ENCODE results near the gene IL20RB. TPM values are rescaled to one million over a fixed set of nuclear protein-coding genes. Genes with fewer than 3 reads are reported as not detected.

The IL20RB gene
- total RNA-seq, 2 experiments from 2014 or later = 1.5 to 2.2 TPM

DNA sequence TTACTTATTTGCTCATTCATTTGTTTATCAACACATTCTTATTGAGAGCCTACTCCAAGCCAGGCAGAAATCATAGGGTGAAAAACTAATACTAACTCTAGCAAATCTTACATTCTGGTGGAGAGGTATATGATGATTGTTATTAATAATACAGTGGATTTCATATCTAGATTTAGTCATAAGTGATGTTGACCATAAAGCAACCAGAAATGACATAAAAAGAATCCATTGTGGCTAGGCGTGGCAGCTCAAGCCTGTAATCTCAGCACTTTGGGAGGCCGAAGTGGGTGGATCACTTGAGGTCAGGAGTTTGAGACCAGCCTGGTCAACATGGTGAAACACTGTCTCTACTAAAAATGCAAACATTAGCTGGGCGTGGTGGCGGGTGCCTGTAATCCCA is 26.2 kb upstream of the IL20RB start:
- H3K27ac Mint-ChIP-seq = peak overlapping the region; percentile 21
- Histone ChIP-seq H3K27me3 (ENCODE audit: control insufficient read depth in 1 of 2, insufficient read depth in 2 of 2, low read length in 2 of 2) (no peaks in the 10 kb centered on the region), H3K9me3 (ENCODE audit: control insufficient read depth in 1 of 2, insufficient read depth in 1 of 2, low read length in 2 of 2) (no peaks in the 10 kb centered on the region), H3K36me3 (ENCODE audit: insufficient read depth, low read length) (peaks cover 22% of the 10 kb centered on the region), H3K4me3 (ENCODE audit: low read length) (no peak overlapping the region), H3K27ac (ENCODE audit: low read depth in 1 of 2, low read length in 2 of 2) (no peak overlapping the region), H3K4me1 (ENCODE audit: insufficient read depth, low read length) (peaks cover 4% of the 10 kb centered on the region)
- DNase-seq (no peak), ATAC-seq (ENCODE audit: poor library complexity) (no peak)
- no peak overlapping the region for H3K4me3 Mint-ChIP-seq
- CTCF ChIA-PET = no interaction called here
- H3K9me3 Mint-ChIP-seq = peaks cover 3% of the 10 kb centered on the region
- intact Hi-C loops (cut with DNase I, micrococcal nuclease) = no loop called here
- H3K4me1 Mint-ChIP-seq (ENCODE audit: low read depth) = peaks cover 77% of the 10 kb centered on the region
- POLR2A ChIA-PET = no interaction called here
- peaks cover 78% of the 10 kb centered on the region for H3K36me3 Mint-ChIP-seq (ENCODE audit: low read depth)
- H3K27me3 Mint-ChIP-seq = no peaks in the 10 kb centered on the region
- TF ChIP-seq CTCF (IDR thresholded peaks at IDR 0.05) = no peak

GRCh38 chr3:136932523-136932922 is 25.3 kb upstream of the IL20RB start:
- peaks cover 80% of the 10 kb centered on the region for H3K4me1 Mint-ChIP-seq (ENCODE audit: low read depth)
- ATAC-seq (ENCODE audit: poor library complexity) = peak; percentile 39
- H3K4me3 Mint-ChIP-seq = no peak overlapping the region
- POLR2A ChIA-PET = no interaction called here
- H3K36me3 Mint-ChIP-seq (ENCODE audit: low read depth) = peaks cover 82% of the 10 kb centered on the region
- Histone ChIP-seq H3K36me3 (ENCODE audit: insufficient read depth, low read length) (peaks cover 22% of the 10 kb centered on the region), H3K4me3 (ENCODE audit: low read length) (no peak overlapping the region), H3K9me3 (ENCODE audit: control insufficient read depth in 1 of 2, insufficient read depth in 1 of 2, low read length in 2 of 2) (no peaks in the 10 kb centered on the region), H3K27me3 (ENCODE audit: control insufficient read depth in 1 of 2, insufficient read depth in 2 of 2, low read length in 2 of 2) (no peaks in the 10 kb centered on the region), H3K27ac (ENCODE audit: low read depth in 1 of 2, low read length in 2 of 2) (no peak overlapping the region), H3K4me1 (ENCODE audit: insufficient read depth, low read length) (peaks cover 4% of the 10 kb centered on the region)
- intact Hi-C loops (cut with DNase I, micrococcal nuclease) = no loop called here
- CTCF ChIA-PET = no interaction called here
- peak overlapping the region; percentile 69 for H3K27ac Mint-ChIP-seq
- H3K9me3 Mint-ChIP-seq = peaks cover 5% of the 10 kb centered on the region
- peak in 3 of 14 experiments; percentile 30 to 47 (median 44) for DNase-seq
- no peak for TF ChIP-seq CTCF (IDR thresholded peaks at IDR 0.05)
- H3K27me3 Mint-ChIP-seq = no peaks in the 10 kb centered on the region

- H3K9me3 ChIP-seq (ENCODE audit: control insufficient read depth in 1 of 2, insufficient read depth in 1 of 2, low read length in 2 of 2) = no peaks in the 10 kb centered on the region
- DNase-seq (no peak), ATAC-seq (ENCODE audit: poor library complexity) (no peak)
- intact Hi-C loops (cut with DNase I, micrococcal nuclease) = no loop called here
- H3K27ac Mint-ChIP-seq = peak overlapping the region; percentile 69
- peaks cover 82% of the 10 kb centered on the region for H3K36me3 Mint-ChIP-seq (ENCODE audit: low read depth)
- peak overlapping the region in 1 of 2 donors; percentile 25 for H3K27ac ChIP-seq (ENCODE audit: low read depth in 1 of 2, low read length in 2 of 2)
- no peak for TF ChIP-seq CTCF (IDR thresholded peaks at IDR 0.05)
- CTCF ChIA-PET = no interaction called here
- H3K4me3 ChIP-seq (ENCODE audit: low read length) = no peak overlapping the region
- POLR2A ChIA-PET = interaction anchor here (0.6 kb wide), 1 partner anchor 9 kb away, joined by 3 read pairs; no protein-coding TSS in a partner anchor
- H3K4me3 Mint-ChIP-seq = no peak overlapping the region
- peaks cover 4% of the 10 kb centered on the region for H3K4me1 ChIP-seq (ENCODE audit: insufficient read depth, low read length)
- no peaks in the 10 kb centered on the region for H3K27me3 Mint-ChIP-seq
- H3K36me3 ChIP-seq (ENCODE audit: insufficient read depth, low read length) = peaks cover 18% of the 10 kb centered on the region
- H3K4me1 Mint-ChIP-seq (ENCODE audit: low read depth) = peaks cover 80% of the 10 kb centered on the region
- no peaks in the 10 kb centered on the region for H3K27me3 ChIP-seq (ENCODE audit: control insufficient read depth in 1 of 2, insufficient read depth in 2 of 2, low read length in 2 of 2)
- H3K9me3 Mint-ChIP-seq = peaks cover 5% of the 10 kb centered on the region
These were observed 24.6 kb upstream of the IL20RB start for GRCh38 chr3:136932978-136933772.

Measured in CD4-positive, alpha-beta T cell (primary cell).